Body of pancreas (tissue), 4 donors: ENCODE data around the gene PLOD2. TPM values are rescaled to one million over a fixed set of nuclear protein-coding genes. Genes with fewer than 3 reads are reported as not detected.
A peak's percentile ranks its signal among the peaks of the same experiment; 100 is the strongest.

Source experiments
- ATAC-seq: fragments of 150-250 bp; one replicate; pipeline ENCODE4 v1.9.1; 2016
- DNase-seq, 4 donors: peaks; one replicate each; pipeline ENCODE4 v3.0.0-alpha.2; 2019
- H3K27ac ChIP-seq, 4 donors: fragments of 200-600 bp; sonication (generic); 1 replicate in 3 of 4; 2 replicates in 1 of 4; pipeline versions ENCODE4 v1.5.1 to v1.6.1; 2016 to 2019; ENCODE audit warnings: mild to moderate bottlenecking in 1 of 4, mixed read lengths in 1 of 4, moderate library complexity in 1 of 4
- H3K27me3 ChIP-seq, 2 donors: fragments of 200-600 bp; sonication (generic); one replicate each; pipeline ENCODE4 v1.6.0; 2016; ENCODE audit warnings: mild to moderate bottlenecking in 1 of 2
- H3K36me3 ChIP-seq, 2 donors: fragments of 200-600 bp; sonication (generic); replicated peaks in 1 of 2; 2 replicates each; pipeline ENCODE4 v1.5.1; 2016; ENCODE audit warnings: low read depth in 2 of 2; ENCODE audit not compliant: insufficient read depth in 1 of 2
- H3K4me1 ChIP-seq: fragments of 200-600 bp; sonication (generic); one replicate; pipeline ENCODE4 v1.6.0; 2016
- H3K4me3 ChIP-seq, 2 donors: fragments of 200-600 bp; sonication (generic); 1 replicate in 1 of 2; 2 replicates in 1 of 2; pipeline ENCODE4 v1.5.1; 2016 to 2019
- H3K9me3 ChIP-seq, 3 donors: fragments of 200-600 bp; sonication (generic); 1 replicate in 2 of 3; 2 replicates in 1 of 3; pipeline ENCODE4 v1.5.1; 2016
- CTCF ChIP-seq, 7 experiments: fragments of 450-650 bp in 4 of 7; fragments of 200-600 bp in 3 of 7; sonication (generic) in 3 of 7; IDR thresholded peaks; one replicate each; pipeline ENCODE4 v1.5.1; 2016 to 2019; ENCODE audit warnings: antibody characterized with exemption in 7 of 7
- POLR2A ChIP-seq, 3 donors: fragments of 450-650 bp; IDR thresholded peaks; one replicate each; pipeline ENCODE4 v1.6.1; 2016; ENCODE audit warnings: antibody characterized with exemption in 3 of 3, mild to moderate bottlenecking in 2 of 3
- WGBS, 2 donors: methylation state at CpG; one replicate each; pipeline ENCODE4 v1.1.5; 2017; 5-methylcytosine and 5-hydroxymethylcytosine counted together
- intact Hi-C: fragments of 100-400 bp; cut with DNase I; formaldehyde crosslinking; loops from one replicate; pipeline ENCODE4 v1.15.1; 2023
- total RNA-seq, 2 donors: library from RNA; depleted of rRNA; stranded (reverse); fragments of >200 nt; gene quantifications; one replicate each; pipeline ENCODE4 v1.1.0, GENCODE V29; 2016

The PLOD2 gene
- total RNA-seq, 2 donors from 2014 or later: 16.8 to 24.4 TPM

GRCh38 chr3:146128939-146129338 lies 32.0 kb downstream of the PLOD2 start:
- DNase-seq (no peak), ATAC-seq (no peak)
- Histone ChIP-seq H3K36me3 (no peaks in the 10 kb centered on the region), H3K9me3 (no peaks in the 10 kb centered on the region), H3K4me3 (no peak overlapping the region), H3K4me1 (peaks cover 11% of the 10 kb centered on the region), H3K27me3 (no peaks in the 10 kb centered on the region), H3K27ac (no peak overlapping the region)
- TF ChIP-seq POLR2A (IDR thresholded peaks at IDR 0.05): no peak
- no peak for TF ChIP-seq CTCF (IDR thresholded peaks at IDR 0.05)
- intact Hi-C loops: no loop called here
- 71% methylated on average over 1 of the region's 1 CpG for WGBS, 2 donors

- intact Hi-C loops: no loop called here
- peaks cover 4% of the 10 kb centered on the region for H3K4me1 ChIP-seq
- H3K4me3 ChIP-seq: no peak overlapping the region
- H3K9me3 ChIP-seq: no peaks in the 10 kb centered on the region
- H3K36me3 ChIP-seq: no peaks in the 10 kb centered on the region
- ATAC-seq: no peak
- 18 to 23% methylated on average over 1 of the region's 1 CpG for WGBS, 2 donors
- H3K27ac ChIP-seq: no peak overlapping the region
- H3K27me3 ChIP-seq: no peaks in the 10 kb centered on the region
- DNase-seq: no peak
- TF ChIP-seq POLR2A (IDR thresholded peaks at IDR 0.05): no peak
- no peak for TF ChIP-seq CTCF (IDR thresholded peaks at IDR 0.05)
Measured at GRCh38 chr3:146128179-146128578, 32.8 kb downstream of the PLOD2 start.

GRCh38 chr3:146125951-146126350 lies 35.0 kb downstream of the PLOD2 start:
- Histone ChIP-seq H3K27ac (peak overlapping the region in 1 of 4 donors; percentile 42), H3K4me3 (no peak overlapping the region), H3K4me1 (peaks cover 4% of the 10 kb centered on the region), H3K36me3 (no peaks in the 10 kb centered on the region), H3K9me3 (no peaks in the 10 kb centered on the region), H3K27me3 (no peaks in the 10 kb centered on the region)
- peak; percentile 90 for ATAC-seq
- intact Hi-C loops: no loop called here
- no peak for DNase-seq
- TF ChIP-seq POLR2A (IDR thresholded peaks at IDR 0.05): no peak
- no peak for TF ChIP-seq CTCF (IDR thresholded peaks at IDR 0.05)

- 51 to 54% methylated on average over 6 of the region's 6 CpGs for WGBS, 2 donors
- Histone ChIP-seq H3K36me3 (no peaks in the 10 kb centered on the region), H3K27me3 (no peaks in the 10 kb centered on the region), H3K4me3 (no peak overlapping the region), H3K27ac (no peak overlapping the region), H3K4me1 (peaks cover 4% of the 10 kb centered on the region), H3K9me3 (no peaks in the 10 kb centered on the region)
- ATAC-seq (no peak), DNase-seq (no peak)
- intact Hi-C loops: no loop called here
- no peak for TF ChIP-seq CTCF (IDR thresholded peaks at IDR 0.05)
Measured at GRCh38 chr3:146124126-146124801, 36.7 kb downstream of the PLOD2 start.
